OCI-LY7 (cell line): ENCODE measurements around the gene WBP11.

Source experiments
- EZH2phosphoT487 ChIP-seq: fragments of 200-600 bp; sonication (generic); IDR thresholded peaks from 2 replicates; pipeline ENCODE4 v1.6.1; 2018; ENCODE audit warnings: low read depth, borderline replicate concordance, mild to moderate bottlenecking, mixed run types, antibody characterized with exemption, low read length, moderate library complexity, mixed read lengths
- TF ChIP-seq, protein P1 (sequence below): fragments of 200-600 bp; sonication (generic); conservative IDR thresholded peaks from 2 replicates; pipeline ENCODE4 v1.5.1; 2014; ENCODE audit warnings: mild to moderate bottlenecking, antibody characterized with exemption, low read length, moderate library complexity, mixed read lengths

DNA sequence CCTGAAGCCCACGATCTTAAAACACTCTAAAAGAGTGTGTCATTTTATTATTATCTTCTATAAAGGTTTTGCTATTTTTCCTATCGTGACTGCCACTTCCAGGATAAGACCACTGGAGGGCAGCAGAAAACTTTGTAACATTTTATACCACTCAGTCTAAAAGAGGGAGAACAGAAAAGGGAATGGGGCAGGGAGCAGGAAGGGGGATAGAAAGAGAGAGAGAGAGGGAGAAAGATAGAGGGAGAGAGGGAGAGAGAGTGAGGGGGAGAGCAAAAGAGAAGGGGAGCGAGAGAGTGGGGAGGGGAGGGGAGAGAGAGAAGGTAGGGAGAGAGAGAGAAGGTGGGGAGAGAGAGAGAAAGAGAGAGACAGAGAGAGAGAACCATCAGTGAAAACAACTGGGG lies 42.1 kb upstream of the WBP11 start:
- TF ChIP-seq, protein P1, sequence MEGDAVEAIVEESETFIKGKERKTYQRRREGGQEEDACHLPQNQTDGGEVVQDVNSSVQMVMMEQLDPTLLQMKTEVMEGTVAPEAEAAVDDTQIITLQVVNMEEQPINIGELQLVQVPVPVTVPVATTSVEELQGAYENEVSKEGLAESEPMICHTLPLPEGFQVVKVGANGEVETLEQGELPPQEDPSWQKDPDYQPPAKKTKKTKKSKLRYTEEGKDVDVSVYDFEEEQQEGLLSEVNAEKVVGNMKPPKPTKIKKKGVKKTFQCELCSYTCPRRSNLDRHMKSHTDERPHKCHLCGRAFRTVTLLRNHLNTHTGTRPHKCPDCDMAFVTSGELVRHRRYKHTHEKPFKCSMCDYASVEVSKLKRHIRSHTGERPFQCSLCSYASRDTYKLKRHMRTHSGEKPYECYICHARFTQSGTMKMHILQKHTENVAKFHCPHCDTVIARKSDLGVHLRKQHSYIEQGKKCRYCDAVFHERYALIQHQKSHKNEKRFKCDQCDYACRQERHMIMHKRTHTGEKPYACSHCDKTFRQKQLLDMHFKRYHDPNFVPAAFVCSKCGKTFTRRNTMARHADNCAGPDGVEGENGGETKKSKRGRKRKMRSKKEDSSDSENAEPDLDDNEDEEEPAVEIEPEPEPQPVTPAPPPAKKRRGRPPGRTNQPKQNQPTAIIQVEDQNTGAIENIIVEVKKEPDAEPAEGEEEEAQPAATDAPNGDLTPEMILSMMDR = peak; percentile 99
- no peak for TF ChIP-seq EZH2phosphoT487
